Uterine smooth muscle cell (primary cell): ENCODE measurements around the gene SCUBE2. TPM values are rescaled to one million over a fixed set of nuclear protein-coding genes. Genes with fewer than 3 reads are reported as not detected.

ENCODE experiments used
- total RNA-seq: library from RNA; depleted of rRNA; stranded (reverse); fragments of >200 nt; gene quantifications from 2 replicates; pipeline ENCODE4 v1.2.3, GENCODE V29; 2014

The SCUBE2 gene
- 3.1 and 3.4 TPM in 2 replicates for total RNA-seq

GRCh38 chr11:9091044-9091922 is at the start of gene SCUBE2:
SCUBE2 (minus strand) TSS chr11:9091599; CDS start chr11:9091528, 71 bp downstream.

GRCh38 chr11:9003573-9004182 is 87.7 kb downstream of the SCUBE2 start, which contains the start of gene NRIP3:
NRIP3 (minus strand) TSS chr11:9004001; CDS start chr11:9003935, 66 bp downstream.

Other genes with a start within 250 kb of the SCUBE2 start
- 45.6 and 54.9 TPM in 2 replicates for gene AKIP1, start 180.4 kb downstream of the SCUBE2 start, total RNA-seq
- not detected in 2 replicates for gene C11orf16, start 158.7 kb downstream of the SCUBE2 start, total RNA-seq
- not detected in 2 replicates for gene ASCL3, start 148.6 kb downstream of the SCUBE2 start, total RNA-seq
- gene TMEM9B, start 127.2 kb downstream of the SCUBE2 start, total RNA-seq = 33.6 and 39.4 TPM in 2 replicates
- 37.9 and 90.8 TPM in 2 replicates for gene NRIP3, start 87.6 kb downstream of the SCUBE2 start, total RNA-seq
- 183 and 188 TPM in 2 replicates for gene DENND5A, start 173.8 kb upstream of the SCUBE2 start, total RNA-seq
- 102 and 124 TPM in 2 replicates for gene TMEM41B, start 223.0 kb upstream of the SCUBE2 start, total RNA-seq